HG02885 (cell line): ENCODE results near the gene MIPOL1.
"Not testable (repeated sequence)": the region's sequence is repeated elsewhere in the genome, so short reads cannot be mapped to it uniquely, and the experiment has no call there.

ENCODE experiments used
- ATAC-seq: cut with Tn5 transposase; IDR thresholded peaks from one replicate; pipeline ENCODE4 v1.9.1; 2021; ENCODE audit warnings: mild to moderate bottlenecking; ENCODE audit not compliant: unreplicated experiment, poor library complexity

The MIPOL1 gene

DNA sequence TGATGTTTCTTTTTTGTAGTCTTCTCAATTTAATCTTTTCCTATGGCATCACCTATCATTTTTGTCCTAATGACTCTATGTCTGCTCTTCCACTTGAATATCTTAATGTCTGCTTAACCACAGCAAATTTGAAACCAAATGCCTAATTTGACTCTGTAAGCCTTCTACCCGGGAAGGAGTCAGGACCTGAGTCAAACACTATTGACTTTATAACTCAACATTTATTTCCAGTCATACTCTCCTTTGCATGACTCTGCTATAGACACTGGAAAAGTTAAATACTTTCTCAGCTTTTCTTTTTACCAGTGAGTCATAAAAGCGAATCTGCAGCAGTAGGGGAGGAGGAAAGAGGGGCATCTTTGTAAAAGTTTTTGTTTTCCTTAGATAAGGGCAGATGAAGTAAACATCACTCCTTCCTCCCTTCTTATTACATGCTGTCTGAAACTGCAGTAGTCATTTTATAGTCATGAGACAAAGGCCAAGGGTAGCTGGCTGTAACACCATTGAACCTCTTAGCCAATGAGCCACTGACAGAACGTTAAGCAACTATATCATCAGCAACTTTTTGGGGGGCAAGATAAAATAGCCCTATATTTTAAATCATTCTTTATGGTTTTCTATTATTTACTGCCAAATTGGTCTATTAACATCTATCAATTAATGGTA, 179.3 kb downstream of the MIPOL1 start:
- no peak for ATAC-seq

DNA sequence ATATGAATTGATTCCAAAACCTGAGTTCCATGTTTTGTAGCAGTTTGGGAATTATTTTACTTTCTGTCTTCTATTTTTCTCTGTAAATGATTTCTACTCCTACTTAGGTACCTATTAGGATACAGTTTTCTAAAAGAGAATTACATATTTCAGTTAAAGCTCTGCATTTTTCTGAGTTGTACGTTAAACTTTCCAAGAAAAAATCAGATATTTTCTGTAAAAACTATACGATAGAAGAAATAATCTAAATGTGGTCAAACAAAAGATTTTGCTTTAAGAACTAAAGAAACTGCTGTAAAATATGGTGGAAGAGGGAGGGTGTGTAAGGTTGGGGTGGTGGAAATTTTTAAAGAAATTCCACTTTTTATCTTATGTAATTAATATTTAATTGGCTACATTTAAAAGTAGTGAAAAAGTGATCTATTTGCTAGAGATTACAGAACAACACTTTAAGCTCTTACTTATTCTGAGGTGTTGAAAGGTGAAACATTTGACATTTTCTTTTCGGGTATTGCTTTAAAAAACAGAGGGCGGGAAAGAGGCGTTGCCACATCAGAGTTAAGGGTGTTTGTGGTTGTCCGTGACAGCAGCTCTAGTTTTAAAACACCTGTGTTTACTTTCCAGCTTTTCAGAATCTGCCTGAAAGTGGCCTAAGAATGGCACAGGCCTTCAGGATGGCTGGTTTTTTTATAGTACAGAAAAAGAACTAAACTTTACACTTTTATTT, 187.3 kb downstream of the MIPOL1 start:
- no peak for ATAC-seq

DNA sequence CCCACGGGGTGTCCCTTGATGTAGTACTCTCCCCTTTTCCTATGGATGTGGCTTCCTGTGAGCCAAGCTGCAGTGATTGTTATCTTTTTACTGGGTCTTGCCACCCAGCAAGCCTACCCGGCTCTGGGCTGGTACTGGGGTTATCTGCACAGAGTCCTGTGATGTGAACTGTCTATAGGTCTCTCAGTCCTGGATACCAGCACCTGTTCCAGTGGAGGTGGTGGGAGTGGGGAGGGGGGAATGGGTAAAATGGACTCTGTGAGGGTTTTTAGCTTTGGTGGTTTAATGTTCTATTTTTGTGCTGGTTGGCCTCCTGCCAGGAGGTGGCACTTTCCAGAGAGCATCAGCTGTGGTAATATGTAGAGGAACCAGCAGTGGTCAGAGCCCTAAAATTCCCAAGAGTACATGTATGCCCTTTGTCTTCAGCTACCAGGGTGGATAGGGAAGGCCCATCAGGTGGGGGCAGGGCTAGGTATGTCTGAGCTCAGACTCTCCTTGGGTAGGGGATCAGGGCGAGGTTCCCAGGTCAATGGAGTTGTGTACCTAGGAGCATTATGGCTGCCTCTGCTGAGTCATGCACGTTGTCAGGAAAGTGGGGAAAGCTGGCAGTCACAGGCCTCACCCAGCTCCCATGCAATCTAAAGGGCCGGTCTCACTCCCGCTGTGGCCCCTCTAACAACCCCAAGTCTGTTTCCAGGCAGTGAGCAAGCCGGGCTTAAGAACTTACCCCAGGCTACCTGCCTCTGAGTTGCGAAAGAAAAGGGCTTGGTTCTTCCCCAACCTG, 199.6 kb downstream of the MIPOL1 start:
- not testable (repeated sequence) for ATAC-seq

DNA sequence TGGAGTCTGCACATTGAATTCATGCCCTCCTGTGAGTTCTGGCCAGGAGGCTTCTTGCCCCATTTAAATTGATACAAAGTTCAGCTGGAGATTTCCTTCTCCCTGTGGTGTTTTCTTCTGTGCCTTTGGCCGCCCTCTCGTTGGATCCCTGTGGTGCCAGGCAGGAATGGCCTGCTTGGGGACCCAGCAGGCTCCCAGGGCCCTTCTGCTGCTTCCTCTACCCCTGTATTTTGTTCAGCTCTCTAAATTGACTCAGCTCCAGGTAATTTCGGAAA, 200.1 kb downstream of the MIPOL1 start:
- ATAC-seq = no peak

DNA sequence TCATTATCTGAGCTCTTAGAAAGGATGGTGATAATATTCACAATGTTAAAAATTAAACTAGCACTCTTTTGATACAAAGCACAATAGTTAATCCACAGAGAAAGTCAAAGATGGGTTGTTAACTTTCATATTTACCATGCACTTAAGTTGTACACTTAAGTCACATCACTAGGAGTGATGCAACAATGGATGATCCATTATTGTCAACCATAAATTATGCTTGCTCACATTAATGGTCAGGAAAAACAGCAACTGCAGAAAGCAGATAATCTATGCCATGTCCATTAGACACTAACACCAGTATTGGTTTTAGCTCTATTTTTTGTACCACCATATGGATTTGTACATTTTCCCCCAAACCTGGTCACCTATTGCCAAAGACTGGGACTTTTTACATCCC, 201.8 kb downstream of the MIPOL1 start:
- no peak for ATAC-seq

DNA sequence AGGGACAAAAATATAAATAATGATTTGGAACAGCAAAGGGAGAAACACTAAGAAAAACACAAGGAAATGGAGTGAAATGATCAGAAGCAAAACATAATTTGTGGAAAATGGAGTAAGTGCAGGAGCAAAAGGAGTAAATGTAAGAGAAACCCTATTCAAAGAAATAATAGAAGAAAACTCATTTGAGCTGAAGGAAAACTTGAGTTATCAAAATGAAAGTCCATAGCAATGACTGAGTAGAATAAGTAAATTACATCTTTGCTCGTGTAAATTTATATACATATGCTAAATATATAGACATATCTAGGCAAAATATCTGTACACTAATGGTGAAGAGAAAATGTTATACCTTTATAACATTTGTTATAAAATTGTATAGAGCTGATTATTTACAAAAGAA, 203.4 kb downstream of the MIPOL1 start:
- ATAC-seq = no peak

DNA sequence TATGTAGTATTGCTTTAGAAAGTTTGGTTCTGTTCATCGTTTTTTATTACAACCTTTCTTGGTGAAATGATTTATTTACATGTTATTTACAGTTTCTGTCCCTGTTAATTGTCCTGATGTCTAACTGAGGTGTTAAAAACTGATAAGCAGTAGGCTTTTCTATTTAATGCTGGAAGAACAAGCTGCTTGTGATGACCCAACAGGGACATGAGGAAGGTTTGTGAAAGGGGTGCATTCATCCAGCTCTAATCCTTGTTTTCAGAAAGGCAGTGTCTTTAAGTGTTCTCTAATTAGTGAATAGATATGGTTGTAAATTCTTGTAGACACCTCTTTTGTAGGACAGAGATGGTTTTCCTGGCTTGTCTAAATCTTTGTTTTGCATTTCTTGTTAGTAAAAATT, 205.9 kb downstream of the MIPOL1 start:
- ATAC-seq = no peak

DNA sequence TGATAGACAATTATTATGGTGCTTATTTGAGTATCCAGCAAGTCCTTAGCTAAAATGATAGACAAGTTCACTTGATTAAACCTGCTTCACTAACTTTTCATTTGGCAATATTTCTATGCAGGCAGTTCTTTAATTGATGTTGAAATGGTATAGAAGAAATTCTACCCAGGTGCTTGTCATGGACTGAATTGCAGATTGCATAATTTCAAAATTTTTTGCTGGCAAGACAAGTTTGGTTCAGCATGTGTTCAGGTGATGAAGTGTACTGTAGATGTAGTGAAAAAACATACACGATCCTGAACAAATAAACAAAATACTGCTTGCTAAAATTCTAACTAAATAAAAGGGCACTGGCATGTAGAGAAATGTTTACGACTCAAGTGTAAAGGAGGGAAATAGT, 208.4 kb downstream of the MIPOL1 start:
- ATAC-seq = no peak

DNA sequence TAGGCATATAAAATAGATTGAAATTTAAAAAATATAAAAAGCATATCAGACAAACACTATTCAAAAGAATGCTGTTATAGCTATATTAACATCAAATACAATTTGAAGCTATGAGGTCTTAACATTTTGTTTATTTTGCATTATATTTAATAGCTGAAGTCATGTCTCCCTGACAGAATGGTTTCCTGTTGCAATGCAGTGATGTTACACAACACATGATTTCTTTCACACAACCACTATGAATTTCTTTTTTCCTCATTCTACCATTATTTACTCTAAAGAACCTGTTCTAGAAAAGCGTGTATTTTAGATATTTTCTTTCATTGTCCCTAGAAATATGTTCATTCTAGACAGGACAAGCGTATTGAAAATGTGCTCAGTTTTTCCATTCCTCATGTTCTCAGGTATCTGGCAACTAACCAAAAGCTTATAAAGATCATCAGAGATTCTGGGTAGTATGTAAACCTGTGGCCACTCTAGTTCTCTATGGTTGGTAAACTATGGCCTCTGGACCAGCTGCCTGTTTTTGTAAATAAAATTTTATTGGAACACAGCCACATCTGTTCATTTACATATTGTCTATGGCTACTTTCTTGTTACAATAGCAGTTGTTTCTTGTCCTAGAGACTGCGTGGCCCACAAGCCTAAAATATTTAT, 213.5 kb downstream of the MIPOL1 start:
- ATAC-seq = no peak

DNA sequence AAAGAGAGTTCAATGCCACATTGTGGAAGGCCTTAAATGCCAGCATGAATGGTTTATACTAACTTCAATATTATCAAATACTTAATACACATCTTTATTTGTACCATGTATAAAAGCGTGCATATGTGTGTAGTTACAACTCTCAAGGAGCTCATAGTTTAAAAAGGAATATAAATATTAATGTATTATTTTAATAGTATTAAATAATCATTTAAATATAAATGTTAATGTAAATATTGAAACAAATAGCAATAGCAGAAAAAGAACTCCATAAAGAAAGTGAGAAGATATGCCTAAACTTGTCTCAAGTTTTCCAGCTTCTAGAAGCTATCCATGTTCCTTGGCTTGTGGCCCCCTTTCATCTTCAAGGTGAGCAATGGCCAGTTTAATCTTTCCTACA, 215.3 kb downstream of the MIPOL1 start:
- ATAC-seq = no peak

DNA sequence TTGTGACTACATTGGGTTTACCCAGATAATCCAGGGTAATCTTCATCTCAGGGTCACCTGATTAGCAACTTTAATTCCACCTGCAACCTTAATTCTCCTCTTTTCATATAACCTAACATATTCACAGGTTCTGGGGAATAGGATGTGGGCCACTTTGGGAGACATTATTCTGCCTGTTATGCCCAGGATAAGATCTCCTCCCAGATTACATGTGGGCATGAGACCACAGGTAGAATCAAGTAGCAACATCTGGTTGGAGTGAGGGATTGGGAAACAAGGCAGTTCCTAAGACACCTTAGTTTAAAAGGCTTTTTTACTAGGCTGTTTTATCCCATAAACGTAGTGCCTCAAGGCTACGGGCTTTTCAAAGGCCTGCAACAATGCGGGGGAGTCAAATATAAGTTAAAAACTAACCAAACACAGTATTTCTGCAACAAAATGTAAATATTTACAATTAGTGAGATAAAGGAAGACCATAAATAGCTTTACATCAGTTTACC, 215.8 kb downstream of the MIPOL1 start:
- ATAC-seq = no peak

DNA sequence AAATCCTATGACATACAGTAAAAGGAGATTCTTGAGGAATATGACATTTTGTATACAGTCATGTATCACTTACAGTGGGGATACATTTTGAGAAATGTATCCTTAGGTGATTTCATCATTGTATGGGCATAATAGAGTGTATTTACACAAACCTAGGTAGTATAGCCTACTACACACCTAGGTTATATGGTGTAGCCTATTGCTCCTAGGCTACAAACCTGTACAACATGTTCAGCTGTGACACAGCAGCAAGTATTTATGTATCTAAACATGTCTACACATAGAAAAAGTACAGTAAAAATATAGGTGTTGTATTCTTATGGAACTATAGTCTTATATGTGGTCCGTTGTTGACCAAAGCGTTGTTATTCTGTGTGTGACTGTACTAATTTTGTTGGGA, 218.5 kb downstream of the MIPOL1 start:
- no peak for ATAC-seq

DNA sequence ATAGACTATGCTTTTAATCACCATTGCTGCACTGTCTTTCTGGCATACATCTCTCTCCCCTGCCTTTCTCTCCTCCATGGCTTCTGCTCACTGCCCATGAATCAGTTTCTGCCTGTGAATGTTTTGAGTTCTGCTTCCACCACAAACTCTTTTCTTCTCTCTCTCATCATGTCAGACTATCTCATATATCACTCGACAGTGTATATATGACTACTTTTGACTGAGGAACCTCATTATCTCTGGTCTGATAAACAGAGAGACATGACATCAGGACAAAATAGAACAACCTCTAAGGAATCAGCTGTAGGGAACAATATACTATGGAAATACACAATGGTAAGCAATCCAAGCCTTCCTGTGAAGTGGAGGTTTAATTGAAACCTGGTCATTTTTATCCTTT, 219.4 kb downstream of the MIPOL1 start:
- ATAC-seq = no peak

DNA sequence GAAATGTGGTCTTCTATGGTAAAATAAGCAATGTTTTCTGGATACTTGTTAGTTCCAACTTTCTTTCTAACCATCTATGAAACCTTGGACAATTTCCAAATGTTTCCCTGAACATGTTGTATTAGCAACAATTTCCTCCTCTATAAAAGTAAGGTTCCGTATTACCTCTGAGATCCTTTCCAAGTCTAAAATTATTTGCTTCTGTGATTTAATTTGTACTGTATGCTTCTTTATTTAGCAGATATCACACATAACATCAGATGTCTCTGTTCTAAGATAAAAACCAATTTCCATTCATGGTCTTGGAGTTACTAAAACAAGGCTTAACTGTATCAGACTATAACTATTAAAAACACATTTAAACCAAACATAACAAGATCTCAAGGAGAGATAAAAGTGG, 220.1 kb downstream of the MIPOL1 start:
- no peak for ATAC-seq

DNA sequence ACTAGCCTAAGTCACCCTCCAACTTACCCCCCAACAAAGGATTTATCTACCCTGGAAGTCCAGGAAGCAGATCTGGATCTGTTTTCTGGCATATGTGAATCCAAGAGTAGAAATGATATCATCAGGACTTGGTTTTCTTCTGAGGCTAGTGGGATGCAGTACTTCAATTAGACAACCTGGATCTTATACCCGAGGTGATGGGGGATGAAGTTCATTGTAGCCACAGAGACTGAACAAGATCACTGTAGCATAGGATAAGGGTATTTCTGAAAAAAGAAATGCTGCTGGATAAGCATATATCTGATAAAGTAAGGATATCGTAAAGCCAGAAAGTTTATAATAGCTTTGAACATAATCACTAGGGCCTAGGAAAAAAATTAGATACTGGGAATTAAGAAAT, 222.9 kb downstream of the MIPOL1 start:
- ATAC-seq = no peak

DNA sequence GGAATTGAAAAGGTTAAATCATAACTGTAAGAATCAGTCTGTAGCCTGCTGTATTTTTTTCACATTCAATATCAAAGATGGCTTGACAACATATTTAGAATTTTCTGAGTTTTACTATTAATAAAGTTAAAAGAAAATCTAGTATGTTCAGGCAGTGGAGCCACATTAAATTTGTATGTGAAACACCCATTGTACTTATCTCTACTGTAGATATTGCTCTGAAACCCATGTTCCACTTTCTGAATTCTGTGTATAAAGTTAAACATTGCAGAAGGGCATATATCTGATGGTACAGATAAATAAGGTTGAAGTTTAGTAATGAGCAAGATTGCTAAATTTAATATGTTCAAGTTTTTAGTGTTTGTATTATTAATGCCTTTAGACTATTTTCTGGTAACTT, 224.6 kb downstream of the MIPOL1 start:
- ATAC-seq = no peak

DNA sequence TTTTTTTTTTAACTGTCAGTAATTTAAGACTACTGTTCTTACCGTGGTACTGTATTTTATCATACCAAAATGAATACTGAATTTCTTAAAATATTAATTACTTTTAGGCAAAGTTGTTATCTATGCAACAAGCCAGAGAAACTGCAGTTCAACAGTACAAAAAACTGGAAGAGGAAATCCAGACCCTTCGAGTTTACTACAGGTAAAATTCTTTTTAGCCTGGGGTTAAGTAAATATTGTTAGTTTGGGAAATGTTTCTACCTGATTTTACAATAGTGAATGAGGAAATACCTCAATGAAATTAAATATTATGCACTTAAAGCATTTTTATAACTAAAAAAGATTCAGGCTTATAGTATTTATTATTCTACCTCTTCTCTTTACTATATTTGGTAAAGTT, 225.0 kb downstream of the MIPOL1 start:
- ATAC-seq = no peak

DNA sequence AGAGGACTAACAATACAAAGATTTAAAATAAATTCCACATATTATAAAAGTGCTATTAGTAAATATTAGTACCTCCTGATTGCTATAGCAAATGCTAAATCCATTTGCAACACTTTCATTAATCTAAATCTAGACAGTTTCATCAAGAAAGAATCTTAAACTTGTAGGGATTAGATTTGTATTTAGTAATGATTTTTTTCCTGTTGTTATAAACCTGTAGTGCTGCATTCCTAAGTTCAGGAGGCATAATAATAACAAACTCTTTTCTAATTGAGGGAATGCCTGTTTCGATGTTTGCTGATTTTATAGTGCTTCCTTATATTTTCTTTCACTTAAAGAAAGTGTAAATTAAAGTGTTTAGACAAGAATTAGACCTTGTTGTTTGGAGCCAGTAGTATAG, 231.2 kb downstream of the MIPOL1 start:
- ATAC-seq = no peak

DNA sequence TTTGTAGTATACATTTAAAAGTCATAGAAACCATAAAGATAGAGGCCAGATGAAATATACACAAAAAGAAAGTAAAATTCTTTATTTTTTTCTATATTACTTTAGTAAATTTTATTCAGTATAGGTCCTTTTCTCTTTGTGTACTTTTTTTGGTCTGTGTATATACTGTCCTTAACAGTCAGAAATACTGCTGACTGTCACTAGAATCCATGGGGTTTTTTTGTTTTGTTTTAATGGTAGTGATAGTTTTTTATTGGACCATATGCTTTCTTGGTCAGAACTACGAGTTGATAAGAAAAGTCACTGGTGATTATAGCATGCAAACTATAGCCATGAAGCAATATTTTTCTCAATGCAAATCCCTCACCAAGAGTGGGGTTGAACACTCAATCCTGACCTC, 231.9 kb downstream of the MIPOL1 start:
- ATAC-seq = no peak

DNA sequence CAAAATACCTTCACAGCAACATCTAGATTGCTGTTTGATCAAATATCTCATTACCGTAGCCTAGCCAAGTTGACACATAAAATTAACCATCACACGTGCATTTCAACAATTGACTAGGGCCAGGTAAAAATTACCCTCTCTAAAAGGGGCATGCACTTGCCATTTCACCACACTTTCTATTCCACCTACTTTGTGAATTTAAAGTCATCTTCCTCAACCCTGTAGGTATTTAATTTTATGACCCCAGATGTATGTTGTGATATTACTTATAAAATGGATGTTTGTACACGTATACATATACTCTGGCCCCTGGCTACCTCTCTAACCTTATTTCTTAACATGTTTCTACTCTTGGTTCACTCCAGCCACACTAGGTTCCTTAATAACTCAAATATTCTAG, 237.1 kb downstream of the MIPOL1 start:
- no peak for ATAC-seq

DNA sequence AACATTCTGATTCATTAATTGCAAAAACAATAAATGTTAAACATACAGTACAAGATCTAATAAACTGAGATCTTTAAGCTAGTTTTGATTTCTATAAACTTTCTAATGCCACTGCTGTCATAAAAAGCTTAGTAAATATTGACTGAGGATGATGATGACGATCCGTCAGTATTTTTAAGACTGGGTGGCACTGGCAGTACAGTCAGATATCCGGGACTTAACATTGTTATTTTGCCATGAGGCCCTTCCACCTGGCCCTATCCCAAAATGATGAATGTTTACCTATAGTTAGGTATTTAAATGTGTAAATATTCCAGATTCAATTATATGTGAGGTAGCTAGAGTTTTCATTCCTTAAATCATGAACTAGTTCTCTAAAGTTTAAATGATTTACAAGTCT, 238.8 kb downstream of the MIPOL1 start:
- no peak for ATAC-seq
